Stomach (tissue), 9 donors: ENCODE data around the gene LTA. TPM values are rescaled to one million over a fixed set of nuclear protein-coding genes. Genes with fewer than 3 reads are reported as not detected.

Source experiments
- DNase-seq, 2 donors: peaks; one replicate each; pipeline versions ENCODE4 v3.0.0 to v3.0.0-alpha.2; 2013 to 2019
- H3K27ac ChIP-seq, 5 donors: fragments of 200-600 bp in 4 of 5; sonication (generic) in 4 of 5; one replicate each; pipeline ENCODE4 v1.5.1; 2013 to 2019; ENCODE audit warnings: mild to moderate bottlenecking in 1 of 5, moderate library complexity in 1 of 5
- H3K27me3 ChIP-seq, 3 donors: fragments of 200-600 bp; sonication (generic); one replicate each; pipeline ENCODE4 v1.5.1; 2017 to 2019; ENCODE audit warnings: mixed run types in 1 of 3
- H3K36me3 ChIP-seq, 4 donors: fragments of 200-600 bp; sonication (generic); 1 replicate in 3 of 4; 2 replicates in 1 of 4; pipeline ENCODE4 v1.5.1; 2016 to 2019
- H3K4me1 ChIP-seq, 4 donors: fragments of 200-600 bp; sonication (generic); one replicate each; pipeline ENCODE4 v1.5.1; 2016 to 2019
- H3K4me3 ChIP-seq, 4 donors: fragments of 200-600 bp; sonication (generic) in 3 of 4; one replicate each; pipeline ENCODE4 v1.5.1; 2016 to 2019; ENCODE audit warnings: mild to moderate bottlenecking in 1 of 4
- H3K9me3 ChIP-seq, 4 donors: fragments of 200-600 bp; sonication (generic); one replicate each; pipeline ENCODE4 v1.5.1; 2016 to 2019
- EP300 ChIP-seq: sonication (generic); formaldehyde crosslinking; IDR thresholded peaks from one replicate; pipeline ENCODE4 v1.6.1; 2017; ENCODE audit warnings: antibody characterized with exemption
- POLR2A ChIP-seq, 4 donors: fragments of 450-650 bp; IDR thresholded peaks; one replicate each; pipeline ENCODE4 v1.6.1; 2016; ENCODE audit warnings: antibody characterized with exemption in 4 of 4, control low read depth in 2 of 4, mild to moderate bottlenecking in 1 of 4, moderate library complexity in 1 of 4
- POLR2AphosphoS5 ChIP-seq, 3 donors: sonication (generic); formaldehyde crosslinking; IDR thresholded peaks; one replicate each; pipeline ENCODE4 v1.6.1; 2016; ENCODE audit warnings: antibody characterized with exemption in 3 of 3
- WGBS, 5 donors: extraction: QIAGEN DNeasy Blood & Tissue Kit in 3 of 5; methylation state at CpG; one replicate each; pipeline versions ENCODE4 v1.1.5 to v1.1.7; 2013 to 2018; 5-methylcytosine and 5-hydroxymethylcytosine counted together
- intact Hi-C: fragments of 100-400 bp; cut with DNase I; formaldehyde crosslinking; loops from one replicate; pipeline ENCODE4 v1.15.1; 2023; ENCODE audit warnings: low total_unique reads
- polyA plus RNA-seq, 3 donors: library from polyadenylated mRNA; stranded (reverse); fragments of 200-250 nt; gene quantifications; one replicate each; pipeline ENCODE4 v1.2.3, GENCODE V29; 2013
- total RNA-seq, 5 donors: library from RNA; depleted of rRNA; stranded (reverse); fragments of >200 nt; gene quantifications; one replicate each; pipeline versions ENCODE4 v1.1.0 to v1.2.3, GENCODE V29; 2014 to 2016
- TF ChIP-seq, protein P1 (sequence below), 7 experiments: fragments of 450-650 bp in 4 of 7; fragments of 200-600 bp in 3 of 7; sonication (generic) in 3 of 7; IDR thresholded peaks; one replicate each; pipeline ENCODE4 v1.5.1; 2016 to 2019; ENCODE audit warnings: antibody characterized with exemption in 7 of 7, control low read depth in 2 of 7, mild to moderate bottlenecking in 1 of 7
- donor health status: healthy with polysubstance abuse.
- donor health status: Bipolar disorder and iron deficiency.
- donor health status: healthy.

The LTA gene
- total and polyA plus RNA-seq, 8 donors, result 0.18 TPM; not detected in 7

DNA sequence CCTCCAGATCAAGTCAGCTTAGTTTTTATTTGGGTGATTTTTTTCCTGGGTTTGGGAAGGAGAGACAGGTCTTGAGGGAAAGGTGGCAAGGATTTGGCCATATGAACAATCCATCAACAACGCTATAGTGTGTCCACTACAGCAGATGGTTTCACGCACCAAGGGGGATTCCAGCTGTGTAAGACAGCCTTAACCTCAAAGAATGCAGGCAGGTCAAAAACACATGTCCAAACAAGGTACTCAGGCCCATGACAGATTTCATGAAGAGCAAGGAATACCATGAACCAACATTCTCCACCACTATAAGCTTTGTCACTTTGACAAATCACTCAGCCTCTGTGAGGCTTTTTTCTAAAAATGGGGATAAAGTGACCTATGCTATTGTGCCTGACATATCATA is 44.9 kb downstream of the LTA start:
- H3K27ac ChIP-seq, result no peak overlapping the region
- WGBS, 5 donors, result 87 to 94% (median 92%) methylated on average over 2 of the region's 2 CpGs
- H3K27me3 ChIP-seq, result no peaks in the 10 kb centered on the region
- DNase-seq, result no peak
- H3K9me3 ChIP-seq, result no peaks in the 10 kb centered on the region
- H3K4me1 ChIP-seq, result peaks cover 7 to 17% (median 7%) of the 10 kb centered on the region in 4 donors
- no peaks in the 10 kb centered on the region for H3K36me3 ChIP-seq
- H3K4me3 ChIP-seq, result no peak overlapping the region
- no peak for TF ChIP-seq POLR2A (IDR thresholded peaks at IDR 0.05)
- no peak for TF ChIP-seq POLR2AphosphoS5 (IDR thresholded peaks at IDR 0.05)
- no peak for TF ChIP-seq EP300
- TF ChIP-seq, protein P1, sequence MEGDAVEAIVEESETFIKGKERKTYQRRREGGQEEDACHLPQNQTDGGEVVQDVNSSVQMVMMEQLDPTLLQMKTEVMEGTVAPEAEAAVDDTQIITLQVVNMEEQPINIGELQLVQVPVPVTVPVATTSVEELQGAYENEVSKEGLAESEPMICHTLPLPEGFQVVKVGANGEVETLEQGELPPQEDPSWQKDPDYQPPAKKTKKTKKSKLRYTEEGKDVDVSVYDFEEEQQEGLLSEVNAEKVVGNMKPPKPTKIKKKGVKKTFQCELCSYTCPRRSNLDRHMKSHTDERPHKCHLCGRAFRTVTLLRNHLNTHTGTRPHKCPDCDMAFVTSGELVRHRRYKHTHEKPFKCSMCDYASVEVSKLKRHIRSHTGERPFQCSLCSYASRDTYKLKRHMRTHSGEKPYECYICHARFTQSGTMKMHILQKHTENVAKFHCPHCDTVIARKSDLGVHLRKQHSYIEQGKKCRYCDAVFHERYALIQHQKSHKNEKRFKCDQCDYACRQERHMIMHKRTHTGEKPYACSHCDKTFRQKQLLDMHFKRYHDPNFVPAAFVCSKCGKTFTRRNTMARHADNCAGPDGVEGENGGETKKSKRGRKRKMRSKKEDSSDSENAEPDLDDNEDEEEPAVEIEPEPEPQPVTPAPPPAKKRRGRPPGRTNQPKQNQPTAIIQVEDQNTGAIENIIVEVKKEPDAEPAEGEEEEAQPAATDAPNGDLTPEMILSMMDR (IDR thresholded peaks at IDR 0.05), result no peak
- intact Hi-C loops, result no loop called here

DNA sequence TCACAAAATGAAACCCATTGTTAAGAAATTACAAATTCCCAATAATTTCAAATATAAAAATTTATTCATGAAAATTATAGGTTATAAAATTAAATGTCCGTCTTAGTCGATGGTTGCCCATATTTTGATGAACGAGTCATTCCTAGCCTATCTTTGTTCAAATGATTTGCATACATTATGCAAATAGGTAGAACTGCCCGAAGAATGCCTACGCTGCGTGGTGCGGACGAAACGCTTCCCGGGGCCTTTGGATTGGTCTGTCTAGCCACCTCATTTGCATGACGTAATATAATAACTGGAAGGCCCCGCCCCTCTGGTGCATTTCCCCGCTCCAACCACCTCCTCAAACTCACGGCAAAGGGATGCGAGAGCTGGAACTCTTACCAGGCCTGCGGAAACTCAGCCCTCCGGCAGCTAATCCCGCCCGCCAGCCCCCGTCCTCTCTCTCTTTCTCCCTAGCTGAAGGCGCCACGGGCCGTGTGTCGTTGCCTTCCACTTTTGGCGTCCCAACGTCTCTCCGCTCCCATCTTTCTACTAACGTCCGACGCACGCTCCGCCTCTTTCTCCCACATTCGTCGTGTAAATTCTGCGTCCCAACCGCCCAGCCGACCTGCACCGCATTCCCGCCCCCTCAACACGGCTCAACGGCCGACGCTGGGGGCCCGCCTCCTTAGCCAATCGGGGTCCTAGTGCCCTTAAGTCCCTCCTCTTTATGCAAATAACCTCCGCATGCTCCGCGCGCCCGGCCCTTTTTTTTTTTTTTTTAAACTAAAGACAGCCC is 47.9 kb downstream of the LTA start:
- peak; percentile 97 to 100 for DNase-seq
- peaks cover 17 to 26% (median 23%) of the 10 kb centered on the region in 4 donors for H3K36me3 ChIP-seq
- H3K4me3 ChIP-seq, result peak overlapping the region; percentile 70 to 95 (median 90)
- no peaks in the 10 kb centered on the region for H3K9me3 ChIP-seq
- intact Hi-C loops, result no loop called here
- peak in 2 of 4 donors; percentile 82 to 95 for TF ChIP-seq POLR2A (IDR thresholded peaks at IDR 0.05)
- TF ChIP-seq POLR2AphosphoS5 (IDR thresholded peaks at IDR 0.05), result peak; percentile 52 to 93 (median 89)
- TF ChIP-seq, protein P1 (IDR thresholded peaks at IDR 0.05), result no peak
- peaks cover 16 to 28% (median 23%) of the 10 kb centered on the region in 4 donors for H3K4me1 ChIP-seq
- 0 to 1% (median 0%) methylated on average over 49 to 50 of the region's 50 CpGs for WGBS, 5 donors
- no peaks in the 10 kb centered on the region for H3K27me3 ChIP-seq
- H3K27ac ChIP-seq, result peak overlapping the region; percentile 91 to 99 (median 98)

GRCh38 chr6:31620586-31621319 is 48.7 kb downstream of the LTA start, which contains the start of gene PRRC2A:
Gene PRRC2A (plus strand): TSS chr6:31620715. CDS start chr6:31622790, 2,075 bp downstream.
- WGBS, 5 donors, result 0 to 1% (median 0%) methylated on average over 29 to 56 of the region's 67 CpGs
- intact Hi-C loops, result no loop called here
- DNase-seq, result peak; percentile 93 to 97
- Histone ChIP-seq H3K27me3 (no peaks in the 10 kb centered on the region), H3K4me3 (peak within 1 kb of the TSS; percentile 70 to 95 (median 90)), H3K36me3 (peaks cover 25 to 34% (median 31%) of the 10 kb centered on the region in 4 donors), H3K9me3 (no peaks in the 10 kb centered on the region), H3K4me1 (peaks cover 16 to 28% (median 23%) of the 10 kb centered on the region in 4 donors), H3K27ac (peak within 1 kb of the TSS; percentile 96 to 99 (median 98))
- peak in 2 of 3 donors; percentile 6 to 36 for TF ChIP-seq POLR2AphosphoS5 (IDR thresholded peaks at IDR 0.05)
- TF ChIP-seq, protein P1 (IDR thresholded peaks at IDR 0.05), result no peak

DNA sequence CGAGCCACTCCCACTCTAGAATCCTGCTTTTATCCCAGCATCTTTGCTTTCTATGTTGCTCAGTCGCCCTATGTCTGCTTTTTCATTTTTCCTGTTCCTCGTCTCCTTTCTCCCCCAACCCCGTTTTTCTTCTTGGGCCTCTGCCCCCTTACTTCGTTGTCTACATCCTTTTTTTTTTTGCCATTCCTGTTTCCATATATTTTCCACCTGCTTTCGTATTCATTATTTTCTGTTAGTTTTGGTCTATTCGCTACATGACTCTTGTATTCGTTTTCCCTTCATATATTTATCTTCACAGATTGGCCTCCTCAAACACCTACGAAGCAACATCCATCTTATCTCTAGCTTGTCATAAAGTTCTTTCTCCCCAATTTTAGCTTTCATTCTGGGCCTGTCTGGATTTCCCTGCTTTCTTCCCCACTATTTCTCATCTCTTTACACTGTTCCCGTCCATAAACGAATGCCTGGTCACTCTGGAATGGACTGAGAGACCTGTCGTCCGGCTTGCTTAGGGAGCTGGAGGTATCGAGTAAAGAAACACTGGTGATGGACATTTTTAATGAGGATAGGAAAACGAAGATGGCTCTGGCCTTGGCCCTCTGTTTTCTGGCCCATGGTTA is 49.3 kb downstream of the LTA start:
- peaks cover 16 to 28% (median 23%) of the 10 kb centered on the region in 4 donors for H3K4me1 ChIP-seq
- peak overlapping the region; percentile 70 to 95 (median 90) for H3K4me3 ChIP-seq
- WGBS, 5 donors, result 4 to 10% (median 8%) methylated on average over 15 of the region's 15 CpGs
- intact Hi-C loops, result no loop called here
- TF ChIP-seq EP300 (no peak), POLR2A (IDR thresholded peaks at IDR 0.05) (no peak), POLR2AphosphoS5 (IDR thresholded peaks at IDR 0.05) (no peak)
- TF ChIP-seq, protein P1 (IDR thresholded peaks at IDR 0.05), result no peak
- peak overlapping the region; percentile 96 to 99 (median 98) for H3K27ac ChIP-seq
- H3K27me3 ChIP-seq, result no peaks in the 10 kb centered on the region
- peaks cover 31 to 40% (median 38%) of the 10 kb centered on the region in 4 donors for H3K36me3 ChIP-seq
- DNase-seq, result peak in 1 of 2 donors; percentile 29
- no peaks in the 10 kb centered on the region for H3K9me3 ChIP-seq
